IPS-15b (cell line): ENCODE data around the gene CEMP1.
A peak's percentile ranks its signal among the peaks of the same experiment; 100 is the strongest.
"Not testable (repeated sequence)": the region's sequence is repeated elsewhere in the genome, so short reads cannot be mapped to it uniquely, and the experiment has no call there.

Experiments
- H3K27me3 ChIP-seq: one replicate; pipeline ENCODE4 v1.6.1; 2013; ENCODE audit warnings: low read length; ENCODE audit not compliant: control insufficient read depth, insufficient read depth
- H3K36me3 ChIP-seq: one replicate; pipeline ENCODE4 v1.6.1; 2013; ENCODE audit warnings: low read length; ENCODE audit not compliant: control insufficient read depth, insufficient read depth
- H3K4me1 ChIP-seq: one replicate; pipeline ENCODE4 v1.6.1; 2013; ENCODE audit warnings: mild to moderate bottlenecking, low read length; ENCODE audit not compliant: control insufficient read depth, insufficient read depth
- H3K4me3 ChIP-seq: one replicate; pipeline ENCODE4 v1.5.1; 2013; ENCODE audit warnings: low read depth, low read length
- H3K9ac ChIP-seq: one replicate; pipeline ENCODE4 v1.6.1; 2013; ENCODE audit warnings: low read depth, mild to moderate bottlenecking, low read length
- H3K9me3 ChIP-seq: one replicate; pipeline ENCODE4 v1.6.1; 2013; ENCODE audit warnings: mild to moderate bottlenecking, low read length; ENCODE audit not compliant: control insufficient read depth, insufficient read depth

CEMP1 gene

GRCh38 chr16:2554709-2555425, 23.7 kb upstream of the CEMP1 start:
- not testable (repeated sequence) for H3K9me3 ChIP-seq, H3K36me3 ChIP-seq, H3K9ac ChIP-seq, H3K27me3 ChIP-seq, H3K4me1 ChIP-seq, H3K4me3 ChIP-seq

- H3K27me3 ChIP-seq, H3K36me3 ChIP-seq, H3K9me3 ChIP-seq, H3K9ac ChIP-seq, H3K4me3 ChIP-seq, H3K4me1 ChIP-seq: not testable (repeated sequence)
These were observed 20.2 kb upstream of the CEMP1 start for GRCh38 chr16:2551420-2551889.

- not testable (repeated sequence) for H3K36me3 ChIP-seq, H3K4me1 ChIP-seq
These were observed 19.2 kb upstream of the CEMP1 start for GRCh38 chr16:2550283-2550878.

GRCh38 chr16:2543771-2544170, 12.6 kb upstream of the CEMP1 start:
- H3K36me3 ChIP-seq, H3K27me3 ChIP-seq, H3K4me1 ChIP-seq, H3K9me3 ChIP-seq, H3K9ac ChIP-seq, H3K4me3 ChIP-seq: not testable (repeated sequence)

More at GRCh38 chr16:2550283-2550878, 19.2 kb upstream of the CEMP1 start:
- not testable (repeated sequence) for H3K27me3 ChIP-seq, H3K9me3 ChIP-seq, H3K4me3 ChIP-seq, H3K9ac ChIP-seq

- not testable (repeated sequence) for H3K9ac ChIP-seq, H3K9me3 ChIP-seq, H3K4me3 ChIP-seq, H3K27me3 ChIP-seq, H3K36me3 ChIP-seq, H3K4me1 ChIP-seq
These were observed 10.2 kb upstream of the CEMP1 start for GRCh38 chr16:2541409-2541808.

- H3K4me3 ChIP-seq, H3K27me3 ChIP-seq, H3K9ac ChIP-seq, H3K36me3 ChIP-seq, H3K4me1 ChIP-seq, H3K9me3 ChIP-seq: not testable (repeated sequence)
These were observed 9.7 kb upstream of the CEMP1 start for GRCh38 chr16:2540912-2541311.

GRCh38 chr16:2539845-2540458, 8.7 kb upstream of the CEMP1 start:
- H3K36me3 ChIP-seq, H3K9me3 ChIP-seq, H3K4me1 ChIP-seq, H3K4me3 ChIP-seq, H3K9ac ChIP-seq, H3K27me3 ChIP-seq: not testable (repeated sequence)

GRCh38 chr16:2539192-2539844, 8.1 kb upstream of the CEMP1 start:
- H3K9ac ChIP-seq, H3K4me1 ChIP-seq, H3K4me3 ChIP-seq, H3K36me3 ChIP-seq, H3K9me3 ChIP-seq, H3K27me3 ChIP-seq: not testable (repeated sequence)

GRCh38 chr16:2537451-2538379, 6.5 kb upstream of the CEMP1 start, which contains the start of gene PDPK1:
TSS of gene PDPK1 (plus strand) at chr16:2538021. CDS start at chr16:2538113, 92 bp downstream.
- Histone ChIP-seq H3K36me3 (peaks cover 3% of the 10 kb centered on the region), H3K9ac (no peak within 1 kb of the TSS), H3K27me3 (no peaks in the 10 kb centered on the region), H3K4me3 (peak within 1 kb of the TSS; percentile 75), H3K4me1 (no peaks in the 10 kb centered on the region), H3K9me3 (no peaks in the 10 kb centered on the region)

- Histone ChIP-seq H3K36me3 (peaks cover under 1% of the 10 kb centered on the region), H3K9ac (no peak overlapping the region)
These were observed 4.4 kb upstream of the CEMP1 start for GRCh38 chr16:2535625-2536013.

GRCh38 chr16:2534335-2534734, 3.1 kb upstream of the CEMP1 start:
- not testable (repeated sequence) for H3K9me3 ChIP-seq, H3K4me3 ChIP-seq, H3K4me1 ChIP-seq, H3K27me3 ChIP-seq, H3K36me3 ChIP-seq, H3K9ac ChIP-seq

More at GRCh38 chr16:2535625-2536013, 4.4 kb upstream of the CEMP1 start:
- Histone ChIP-seq H3K9me3 (no peaks in the 10 kb centered on the region), H3K4me3 (no peak overlapping the region), H3K4me1 (no peaks in the 10 kb centered on the region), H3K27me3 (no peaks in the 10 kb centered on the region)
